Measurements from ENCODE around the gene HUNK.

HUNK gene

DNA sequence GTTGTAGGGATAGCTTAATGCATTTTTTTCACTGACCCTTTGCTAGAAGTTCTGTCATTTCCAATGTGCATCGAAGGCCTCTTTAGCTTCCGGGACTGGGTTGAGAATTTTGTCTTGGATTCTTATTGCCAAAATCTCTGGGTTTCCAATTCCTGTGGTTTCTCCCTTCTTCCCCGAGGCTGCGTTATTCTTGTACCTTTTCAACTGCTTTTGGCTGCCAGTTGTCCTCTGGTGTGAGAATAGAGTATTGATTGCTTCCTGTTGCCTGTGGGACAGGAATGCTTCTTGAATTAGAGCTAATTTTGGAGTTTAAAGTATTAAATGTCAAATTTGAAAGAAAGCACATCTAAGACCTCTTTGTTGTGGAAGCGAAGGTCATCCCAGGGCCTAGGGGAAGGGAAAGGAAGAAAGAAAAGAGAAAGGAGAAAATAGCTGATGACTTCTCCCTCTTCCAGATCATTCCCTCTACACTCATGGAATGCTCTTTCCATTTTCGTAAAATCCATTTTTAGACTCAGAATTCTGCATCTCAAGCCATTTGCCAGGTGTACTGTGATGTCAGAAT is 21.1 kb downstream of the HUNK start:
- Histone ChIP-seq H3K27ac (ENCODE audit: low read depth, low read length) (no peak overlapping the region), H3K4me3 (ENCODE audit: low read depth in 1 of 2, low read length in 2 of 2) (no peak overlapping the region)

DNA sequence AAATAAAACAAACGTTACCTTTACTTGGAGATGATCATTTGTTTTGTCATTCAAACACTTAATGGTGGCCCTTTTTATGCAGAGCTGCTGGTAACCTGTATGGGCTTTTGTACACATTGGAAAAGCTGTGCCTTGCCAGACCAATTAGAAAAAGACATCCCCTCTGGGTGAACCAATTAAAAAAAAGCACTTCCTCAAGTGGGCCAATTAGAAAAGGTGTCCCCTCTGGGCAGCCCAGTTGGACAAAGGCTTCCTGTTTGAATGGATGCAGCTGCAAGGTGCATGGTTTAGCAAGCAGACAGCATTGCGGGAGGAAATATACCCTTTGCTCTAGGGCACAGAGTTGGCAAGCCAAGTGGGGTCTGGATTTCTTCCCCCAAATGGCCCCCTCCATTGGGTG is 21.6 kb downstream of the HUNK start:
- H3K4me3 ChIP-seq (ENCODE audit: low read depth in 1 of 2, low read length in 2 of 2) = no peak overlapping the region
- no peaks in the 10 kb centered on the region for H3K27me3 ChIP-seq (ENCODE audit: control insufficient read depth in 1 of 2, insufficient read depth in 2 of 2, low read length in 2 of 2)
- H3K4me1 ChIP-seq (ENCODE audit: control insufficient read depth in 1 of 2, insufficient read depth in 2 of 2, low read length in 2 of 2) = peaks cover 14 to 28% of the 10 kb centered on the region in 2 donors
- H3K27ac ChIP-seq (ENCODE audit: low read depth, low read length) = no peak overlapping the region
- no peaks in the 10 kb centered on the region for H3K9me3 ChIP-seq (ENCODE audit: control insufficient read depth in 1 of 2, low read length in 2 of 2)
- no peak overlapping the region for H3K9ac ChIP-seq (ENCODE audit: low read depth in 1 of 2, low read length in 2 of 2)
- H3K36me3 ChIP-seq (ENCODE audit: control insufficient read depth in 1 of 2, insufficient read depth in 2 of 2, low read length in 2 of 2) = no peaks in the 10 kb centered on the region

More for the DNA sequence above, 21.1 kb downstream of the HUNK start:
- H3K36me3 ChIP-seq (ENCODE audit: control insufficient read depth in 1 of 2, insufficient read depth in 2 of 2, low read length in 2 of 2) = no peaks in the 10 kb centered on the region
- peaks cover 14 to 23% of the 10 kb centered on the region in 2 donors for H3K4me1 ChIP-seq (ENCODE audit: control insufficient read depth in 1 of 2, insufficient read depth in 2 of 2, low read length in 2 of 2)
- no peak overlapping the region for H3K9ac ChIP-seq (ENCODE audit: low read depth in 1 of 2, low read length in 2 of 2)
- no peaks in the 10 kb centered on the region for H3K27me3 ChIP-seq (ENCODE audit: control insufficient read depth in 1 of 2, insufficient read depth in 2 of 2, low read length in 2 of 2)
- H3K9me3 ChIP-seq (ENCODE audit: control insufficient read depth in 1 of 2, low read length in 2 of 2) = no peaks in the 10 kb centered on the region

DNA sequence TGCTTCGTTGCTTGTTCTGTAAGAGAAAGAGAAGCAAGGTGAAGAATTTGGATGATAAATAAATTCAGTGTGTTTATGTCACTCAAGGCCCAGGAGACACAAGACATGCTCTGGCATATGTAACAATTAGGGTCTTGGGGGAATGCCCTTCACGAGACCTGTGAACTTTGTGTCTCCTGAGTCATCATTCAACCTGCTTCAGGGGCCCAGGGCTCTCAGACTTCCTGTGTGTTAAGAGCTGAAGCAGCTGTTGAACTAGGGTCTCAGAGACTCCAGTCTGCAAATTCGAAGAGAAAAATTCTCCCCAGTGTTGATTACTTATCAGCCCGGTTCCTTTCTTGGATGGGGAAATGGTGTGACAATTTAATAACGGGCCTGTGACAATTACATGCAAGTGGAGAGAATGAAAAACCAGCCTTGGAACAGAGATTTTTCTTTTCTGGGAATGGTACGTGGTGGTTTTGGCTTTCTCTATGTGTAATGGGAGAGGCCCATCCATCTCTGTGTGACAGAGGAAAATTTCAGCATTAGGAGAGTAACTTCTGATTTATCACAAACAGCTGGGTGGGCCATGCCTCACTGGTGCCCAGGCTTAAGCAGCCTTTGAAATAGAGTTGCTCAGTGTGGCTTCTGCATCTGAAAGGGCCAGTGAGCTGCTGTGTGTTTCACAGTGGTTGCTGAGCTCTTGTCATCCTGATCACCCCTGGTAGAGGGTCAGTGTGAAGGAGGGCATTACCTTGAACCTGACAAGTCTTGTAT is 22.4 kb downstream of the HUNK start:
- H3K4me3 ChIP-seq (ENCODE audit: low read depth in 1 of 2, low read length in 2 of 2) = no peak overlapping the region
- H3K36me3 ChIP-seq (ENCODE audit: control insufficient read depth in 1 of 2, insufficient read depth in 2 of 2, low read length in 2 of 2) = no peaks in the 10 kb centered on the region
- H3K9ac ChIP-seq (ENCODE audit: low read depth in 1 of 2, low read length in 2 of 2) = no peak overlapping the region
- H3K27me3 ChIP-seq (ENCODE audit: control insufficient read depth in 1 of 2, insufficient read depth in 2 of 2, low read length in 2 of 2) = no peaks in the 10 kb centered on the region
- H3K9me3 ChIP-seq (ENCODE audit: control insufficient read depth in 1 of 2, low read length in 2 of 2) = no peaks in the 10 kb centered on the region
- peaks cover 21 to 36% of the 10 kb centered on the region in 2 donors for H3K4me1 ChIP-seq (ENCODE audit: control insufficient read depth in 1 of 2, insufficient read depth in 2 of 2, low read length in 2 of 2)
- no peak overlapping the region for H3K27ac ChIP-seq (ENCODE audit: low read depth, low read length)

DNA sequence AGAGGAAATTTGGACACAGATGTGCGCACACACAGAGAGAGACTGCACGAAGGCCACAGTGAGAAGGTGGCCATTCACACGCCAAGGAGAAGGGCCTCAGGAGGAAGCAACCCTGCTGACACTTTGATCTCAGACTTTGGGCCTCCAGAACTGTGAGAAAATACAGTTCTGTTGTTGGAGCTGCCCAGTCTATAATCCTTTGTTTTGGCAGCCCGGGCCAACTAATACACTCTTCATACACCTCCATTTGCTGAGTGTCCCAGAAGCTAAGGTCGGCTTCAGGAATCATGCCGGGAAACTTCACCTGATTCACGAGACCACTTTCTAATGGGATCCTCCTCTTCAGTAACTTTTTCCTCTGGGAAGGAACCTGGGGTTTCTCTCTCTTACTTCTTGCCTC is 23.2 kb downstream of the HUNK start:
- Histone ChIP-seq H3K4me3 (ENCODE audit: low read depth in 1 of 2, low read length in 2 of 2) (no peak overlapping the region), H3K4me1 (ENCODE audit: control insufficient read depth in 1 of 2, insufficient read depth in 2 of 2, low read length in 2 of 2) (peaks cover 28 to 35% of the 10 kb centered on the region in 2 donors), H3K9ac (ENCODE audit: low read depth in 1 of 2, low read length in 2 of 2) (no peak overlapping the region), H3K36me3 (ENCODE audit: control insufficient read depth in 1 of 2, insufficient read depth in 2 of 2, low read length in 2 of 2) (no peaks in the 10 kb centered on the region), H3K27me3 (ENCODE audit: control insufficient read depth in 1 of 2, insufficient read depth in 2 of 2, low read length in 2 of 2) (no peaks in the 10 kb centered on the region), H3K27ac (ENCODE audit: low read depth, low read length) (no peak overlapping the region), H3K9me3 (ENCODE audit: control insufficient read depth in 1 of 2, low read length in 2 of 2) (no peaks in the 10 kb centered on the region)

DNA sequence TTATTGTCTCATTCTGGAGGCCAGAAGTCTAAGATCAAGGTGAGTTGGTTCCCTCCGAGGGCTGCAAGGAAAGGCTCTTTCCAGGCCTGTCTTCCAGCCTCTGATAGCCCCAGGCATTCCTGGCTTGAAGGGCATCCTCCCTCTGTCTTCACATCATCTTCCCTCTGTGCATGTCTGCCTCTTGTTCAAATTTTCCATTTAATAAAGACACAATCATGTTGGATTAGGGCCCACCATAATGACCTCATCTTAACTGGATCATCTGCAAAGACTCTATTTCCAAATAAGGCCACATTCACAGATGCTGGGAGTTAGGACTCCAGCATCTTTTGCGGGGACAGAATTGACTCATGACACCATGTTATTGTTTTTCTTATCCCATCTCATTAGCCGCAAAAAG is 24.5 kb downstream of the HUNK start:
- Histone ChIP-seq H3K9ac (ENCODE audit: low read depth in 1 of 2, low read length in 2 of 2) (no peak overlapping the region), H3K27ac (ENCODE audit: low read depth, low read length) (no peak overlapping the region), H3K4me1 (ENCODE audit: control insufficient read depth in 1 of 2, insufficient read depth in 2 of 2, low read length in 2 of 2) (peaks cover 37 to 38% of the 10 kb centered on the region in 2 donors), H3K4me3 (ENCODE audit: low read depth in 1 of 2, low read length in 2 of 2) (no peak overlapping the region), H3K27me3 (ENCODE audit: control insufficient read depth in 1 of 2, insufficient read depth in 2 of 2, low read length in 2 of 2) (no peaks in the 10 kb centered on the region), H3K9me3 (ENCODE audit: control insufficient read depth in 1 of 2, low read length in 2 of 2) (no peaks in the 10 kb centered on the region), H3K36me3 (ENCODE audit: control insufficient read depth in 1 of 2, insufficient read depth in 2 of 2, low read length in 2 of 2) (no peaks in the 10 kb centered on the region)

DNA sequence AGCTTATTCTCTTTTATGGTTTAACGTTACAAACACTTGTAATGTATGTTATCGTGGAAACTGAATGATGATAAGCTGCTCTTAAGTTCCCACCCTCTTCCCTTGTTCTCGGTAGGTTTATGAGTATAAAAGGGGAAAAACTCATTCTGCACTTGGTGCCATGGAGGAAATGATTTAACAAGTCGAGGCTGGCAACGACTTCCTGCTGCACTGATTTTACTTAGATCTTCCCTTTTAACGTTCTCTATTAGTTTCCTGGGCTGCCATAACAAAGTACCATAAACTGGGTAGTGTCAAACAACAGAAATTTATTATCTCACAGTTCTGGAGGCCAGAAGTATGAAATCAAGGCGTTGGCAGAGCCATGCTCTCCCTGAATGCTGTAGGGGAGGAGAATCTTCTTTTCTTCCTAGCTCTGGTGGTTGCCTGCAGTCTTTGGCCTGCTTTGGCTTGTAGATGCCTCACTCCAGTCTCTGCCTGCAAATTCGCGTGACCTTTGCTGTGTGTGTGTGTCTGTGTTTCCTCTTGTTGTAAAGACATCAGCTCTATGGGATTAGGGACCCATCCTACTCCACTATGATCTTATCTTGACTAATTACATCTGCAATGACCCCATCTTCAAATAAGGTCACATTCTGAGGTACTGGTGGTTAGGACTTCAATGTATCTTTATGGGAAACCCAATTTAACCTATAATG is 26.3 kb downstream of the HUNK start:
- peaks cover 37 to 38% of the 10 kb centered on the region in 2 donors for H3K4me1 ChIP-seq (ENCODE audit: control insufficient read depth in 1 of 2, insufficient read depth in 2 of 2, low read length in 2 of 2)
- peak overlapping the region in 1 of 2 donors; percentile 13 for H3K4me3 ChIP-seq (ENCODE audit: low read depth in 1 of 2, low read length in 2 of 2)
- H3K27ac ChIP-seq (ENCODE audit: low read depth, low read length) = no peak overlapping the region
- no peaks in the 10 kb centered on the region for H3K27me3 ChIP-seq (ENCODE audit: control insufficient read depth in 1 of 2, insufficient read depth in 2 of 2, low read length in 2 of 2)
- no peaks in the 10 kb centered on the region for H3K9me3 ChIP-seq (ENCODE audit: control insufficient read depth in 1 of 2, low read length in 2 of 2)
- H3K9ac ChIP-seq (ENCODE audit: low read depth in 1 of 2, low read length in 2 of 2) = no peak overlapping the region
- no peaks in the 10 kb centered on the region for H3K36me3 ChIP-seq (ENCODE audit: control insufficient read depth in 1 of 2, insufficient read depth in 2 of 2, low read length in 2 of 2)

DNA sequence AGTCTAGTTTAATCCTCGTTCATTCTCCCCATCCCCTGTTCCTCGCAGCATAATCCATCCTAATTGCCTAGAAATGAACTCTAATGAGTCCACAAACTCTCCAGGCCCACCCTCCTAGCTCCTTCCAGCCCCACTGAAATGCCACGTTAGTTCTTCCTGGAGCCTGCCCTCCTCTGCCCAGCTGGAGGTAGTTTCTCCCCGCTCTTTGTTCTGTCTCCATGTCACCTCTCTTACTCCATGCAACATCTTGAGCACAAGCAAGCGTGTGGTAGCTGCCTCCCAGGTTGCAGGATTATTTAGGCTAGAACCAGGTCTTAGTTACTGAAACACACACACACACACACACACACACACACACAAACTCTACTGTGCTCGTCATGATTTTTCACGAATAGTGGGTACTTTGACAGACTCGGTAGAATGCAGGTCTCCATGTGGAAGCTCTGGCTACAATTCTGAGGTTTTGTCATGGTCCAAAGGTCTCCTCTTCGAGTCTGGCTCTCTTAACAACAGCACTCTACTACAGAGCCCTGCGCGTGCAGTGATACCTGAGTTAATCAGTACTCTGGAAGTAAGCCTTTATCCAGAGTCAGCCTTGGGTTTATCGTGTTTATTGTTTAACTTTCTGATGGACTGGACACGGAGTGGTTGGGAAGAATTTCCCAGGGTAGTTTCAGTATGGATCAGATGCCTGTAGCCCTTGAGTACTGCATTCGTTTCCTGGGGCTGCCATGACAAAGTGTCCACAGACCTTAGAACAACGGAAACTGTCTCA is 27.5 kb downstream of the HUNK start:
- Histone ChIP-seq H3K27me3 (ENCODE audit: control insufficient read depth in 1 of 2, insufficient read depth in 2 of 2, low read length in 2 of 2) (no peaks in the 10 kb centered on the region), H3K4me3 (ENCODE audit: low read depth in 1 of 2, low read length in 2 of 2) (peak overlapping the region; percentile 40), H3K9ac (ENCODE audit: low read depth in 1 of 2, low read length in 2 of 2) (no peak overlapping the region), H3K4me1 (ENCODE audit: control insufficient read depth in 1 of 2, insufficient read depth in 2 of 2, low read length in 2 of 2) (peaks cover 33 to 37% of the 10 kb centered on the region in 2 donors), H3K9me3 (ENCODE audit: control insufficient read depth in 1 of 2, low read length in 2 of 2) (no peaks in the 10 kb centered on the region), H3K27ac (ENCODE audit: low read depth, low read length) (peak overlapping the region; percentile 60), H3K36me3 (ENCODE audit: control insufficient read depth in 1 of 2, insufficient read depth in 2 of 2, low read length in 2 of 2) (no peaks in the 10 kb centered on the region)

DNA sequence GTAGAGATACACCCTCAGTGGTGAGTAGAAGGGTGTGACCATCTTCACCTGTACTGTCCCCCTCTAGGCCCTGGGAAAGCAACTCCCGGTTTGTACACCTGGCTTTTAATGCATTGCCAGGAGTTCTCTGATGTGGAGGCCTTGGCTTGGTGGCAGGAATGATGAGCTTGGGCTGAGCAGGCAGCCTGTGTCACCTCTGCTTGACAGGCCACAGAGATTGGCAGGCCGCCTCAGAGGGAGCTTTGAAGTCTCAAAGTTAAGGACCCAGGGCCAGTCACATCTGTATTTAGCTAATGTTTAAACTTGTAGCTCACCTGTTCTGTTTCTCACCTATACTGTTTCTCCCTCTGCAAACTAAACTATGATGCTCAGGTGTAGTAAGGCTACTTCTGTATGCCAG is 28.5 kb downstream of the HUNK start:
- H3K36me3 ChIP-seq (ENCODE audit: control insufficient read depth in 1 of 2, insufficient read depth in 2 of 2, low read length in 2 of 2) = no peaks in the 10 kb centered on the region
- H3K4me1 ChIP-seq (ENCODE audit: control insufficient read depth in 1 of 2, insufficient read depth in 2 of 2, low read length in 2 of 2) = peaks cover 26 to 32% of the 10 kb centered on the region in 2 donors
- H3K9me3 ChIP-seq (ENCODE audit: control insufficient read depth in 1 of 2, low read length in 2 of 2) = no peaks in the 10 kb centered on the region
- H3K9ac ChIP-seq (ENCODE audit: low read depth in 1 of 2, low read length in 2 of 2) = no peak overlapping the region
- H3K27ac ChIP-seq (ENCODE audit: low read depth, low read length) = peak overlapping the region; percentile 60
- peak overlapping the region in 1 of 2 donors; percentile 40 for H3K4me3 ChIP-seq (ENCODE audit: low read depth in 1 of 2, low read length in 2 of 2)
- H3K27me3 ChIP-seq (ENCODE audit: control insufficient read depth in 1 of 2, insufficient read depth in 2 of 2, low read length in 2 of 2) = no peaks in the 10 kb centered on the region

DNA sequence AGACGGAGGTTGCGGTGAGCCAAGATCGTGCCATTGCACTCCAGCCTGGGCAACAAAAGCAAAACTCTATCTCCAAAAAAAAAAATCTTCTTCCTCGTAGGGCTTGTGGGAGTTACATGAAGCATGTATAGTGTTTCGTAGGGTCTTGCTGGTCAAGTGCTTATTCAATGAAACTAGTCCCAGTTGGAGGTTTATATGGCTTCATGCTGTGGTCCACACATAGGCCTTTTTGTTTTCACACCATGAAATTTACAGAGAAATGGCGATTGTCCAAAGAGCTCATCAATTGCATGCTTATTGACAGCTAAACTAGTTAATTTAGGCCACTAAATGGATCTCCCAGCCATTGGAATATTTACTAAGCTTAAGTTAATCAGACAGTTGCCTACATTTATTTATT is 29.6 kb downstream of the HUNK start:
- Histone ChIP-seq H3K27ac (ENCODE audit: low read depth, low read length) (no peak overlapping the region), H3K9me3 (ENCODE audit: control insufficient read depth in 1 of 2, low read length in 2 of 2) (no peaks in the 10 kb centered on the region), H3K4me1 (ENCODE audit: control insufficient read depth in 1 of 2, insufficient read depth in 2 of 2, low read length in 2 of 2) (peaks cover 26 to 32% of the 10 kb centered on the region in 2 donors), H3K36me3 (ENCODE audit: control insufficient read depth in 1 of 2, insufficient read depth in 2 of 2, low read length in 2 of 2) (no peaks in the 10 kb centered on the region), H3K27me3 (ENCODE audit: control insufficient read depth in 1 of 2, insufficient read depth in 2 of 2, low read length in 2 of 2) (no peaks in the 10 kb centered on the region), H3K9ac (ENCODE audit: low read depth in 1 of 2, low read length in 2 of 2) (no peak overlapping the region), H3K4me3 (ENCODE audit: low read depth in 1 of 2, low read length in 2 of 2) (no peak overlapping the region)

DNA sequence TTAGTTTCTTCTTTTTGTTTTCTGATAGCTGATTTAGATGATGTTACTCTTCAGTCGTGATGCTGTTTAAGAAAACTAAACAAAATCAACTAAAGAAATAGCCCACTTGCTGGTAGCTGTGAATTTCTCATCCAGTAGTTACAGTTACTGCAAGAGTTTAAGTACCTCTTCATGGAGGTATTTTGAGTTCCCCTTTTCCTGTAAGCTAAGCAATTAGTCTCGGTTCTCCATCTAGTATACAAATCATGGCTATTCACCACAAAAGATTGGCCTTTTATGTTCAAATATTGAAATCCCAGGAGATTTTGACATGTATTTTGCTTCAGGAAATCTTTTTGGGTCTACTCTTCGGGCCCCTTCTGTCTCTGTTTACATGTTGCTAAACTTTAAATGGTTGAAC is 31.1 kb downstream of the HUNK start:
- Histone ChIP-seq H3K9ac (ENCODE audit: low read depth in 1 of 2, low read length in 2 of 2) (no peak overlapping the region), H3K36me3 (ENCODE audit: control insufficient read depth in 1 of 2, insufficient read depth in 2 of 2, low read length in 2 of 2) (no peaks in the 10 kb centered on the region), H3K27ac (ENCODE audit: low read depth, low read length) (no peak overlapping the region), H3K9me3 (ENCODE audit: control insufficient read depth in 1 of 2, low read length in 2 of 2) (no peaks in the 10 kb centered on the region), H3K4me1 (ENCODE audit: control insufficient read depth in 1 of 2, insufficient read depth in 2 of 2, low read length in 2 of 2) (peaks cover 20 to 37% of the 10 kb centered on the region in 2 donors), H3K27me3 (ENCODE audit: control insufficient read depth in 1 of 2, insufficient read depth in 2 of 2, low read length in 2 of 2) (no peaks in the 10 kb centered on the region), H3K4me3 (ENCODE audit: low read depth in 1 of 2, low read length in 2 of 2) (no peak overlapping the region)
